Heart left ventricle (tissue), 16 donors: ENCODE results near the gene HCN2. TPM values are rescaled to one million over a fixed set of nuclear protein-coding genes. Genes with fewer than 3 reads are reported as not detected.

Experiments used
- ATAC-seq, 4 donors: fragments of 200-7000 bp; cut with Tn5 transposase; one replicate each; pipeline ENCODE4 v1.9.1; 2020 to 2022; ENCODE audit warnings: moderate library complexity in 4 of 4, mild to moderate bottlenecking in 3 of 4, moderate number of reproducible peaks in 1 of 4
- DNase-seq, 5 donors: peaks; one replicate each; pipeline ENCODE4 v3.0.0-alpha.2; 2020
- H3K27ac ChIP-seq, 12 donors: fragments of 200-600 bp; sonication (generic) in 4 of 12; one replicate each; pipeline versions ENCODE4 v1.5.0 to v1.8.0; 2016 to 2022; ENCODE audit warnings: mild to moderate bottlenecking in 2 of 12
- H3K27me3 ChIP-seq, 9 donors: fragments of 200-600 bp; sonication (generic) in 2 of 9; one replicate each; pipeline versions ENCODE4 v1.5.1 to v1.8.0; 2016 to 2022; ENCODE audit warnings: mild to moderate bottlenecking in 3 of 9
- H3K36me3 ChIP-seq, 9 donors: fragments of 200-600 bp; sonication (generic) in 2 of 9; one replicate each; pipeline versions ENCODE4 v1.5.0 to v1.8.0; 2018 to 2022; ENCODE audit warnings: mild to moderate bottlenecking in 2 of 9
- H3K4me1 ChIP-seq, 12 donors: fragments of 200-600 bp; sonication (generic) in 4 of 12; one replicate each; pipeline versions ENCODE4 v1.5.0 to v1.8.0; 2016 to 2022; ENCODE audit warnings: mild to moderate bottlenecking in 3 of 12
- H3K4me3 ChIP-seq, 12 donors: fragments of 200-600 bp; sonication (generic) in 4 of 12; one replicate each; pipeline versions ENCODE4 v1.5.0 to v1.8.0; 2017 to 2022; ENCODE audit warnings: mild to moderate bottlenecking in 9 of 12, moderate library complexity in 4 of 12
- H3K9me3 ChIP-seq, 12 donors: fragments of 200-600 bp; sonication (generic) in 4 of 12; one replicate each; pipeline versions ENCODE4 v1.5.0 to v1.8.0; 2016 to 2022; ENCODE audit warnings: mild to moderate bottlenecking in 1 of 12
- CTCF ChIP-seq, 12 donors: fragments of 200-600 bp; sonication (generic) in 4 of 12; IDR thresholded peaks; one replicate each; pipeline versions ENCODE4 v1.5.0 to v1.8.0; 2018 to 2022; ENCODE audit warnings: antibody characterized with exemption in 12 of 12, mild to moderate bottlenecking in 5 of 12
- POLR2A ChIP-seq, 2 donors: fragments of 450-650 bp; IDR thresholded peaks; one replicate each; pipeline ENCODE4 v1.6.1; 2017; ENCODE audit warnings: antibody characterized with exemption in 2 of 2, mild to moderate bottlenecking in 2 of 2, moderate library complexity in 2 of 2
- WGBS, 4 donors: extraction: QIAGEN DNeasy Blood & Tissue Kit in 2 of 4; methylation state at CpG; one replicate each; pipeline versions ENCODE4 v1.1.5 to v1.1.7; 2013 to 2018; 5-methylcytosine and 5-hydroxymethylcytosine counted together
- intact Hi-C, 10 donors: fragments of 100-400 bp; cut with DNase I; formaldehyde crosslinking; loops; one replicate each; pipeline versions ENCODE4 v1.11.1 to v1.14.2; 2022
- polyA plus RNA-seq, 2 donors: library from polyadenylated mRNA; stranded (reverse); fragments of 200-250 nt; gene quantifications; one replicate each; pipeline ENCODE4 v1.2.3, GENCODE V29; 2013
- total RNA-seq, 9 donors: library from RNA; depleted of rRNA in 2 of 9; stranded (reverse); fragments of >200 nt in 2 of 9; fragmentation: NEBNext Ultra II Directional in 3 of 9; extraction: Animal tissue kit (Norgen Biotek cat#: 25700) in 3 of 9; gene quantifications; one replicate each; pipeline versions ENCODE4 v1.1.0 to v1.2.4, GENCODE V29; 2016 to 2023
- donor health status: ischemic (EF 13 %, LVEDD 7.1; RV severe dilation, severe dysfunction).
- donor health status: healthy with polysubstance abuse.
- donor health status: DM: no; HTN: yes; CAD: no.
- donor health status: DM: no; HTN: no; CAD: no.
- donor health status: ischemic (EF 25% LVEDD 6.9; RV normal size, moderate dysfunction).
- donor health status: ischemic (EF 25% LVEDD 5.7; RV mildly dilated, moderate dysfunction).
- donor health status: healthy.
- donor health status: DM: yes; HTN: yes; CAD: no.
- donor health status: ischemic (EF 35%, LVEDD 5.7; RV mildly dilated, moderate dysfunction).
- donor health status: nonischemic (EF 11% LVEDD 7.7; RV severe dilation, severe dysfunction).
- donor health status: DM: yes; HTN: yes; CAD: no.
- donor health status: PGD.
- donor health status: ischemic (EF 29% LVEDD 5.4; RV normal size, mild dysfunction).
- donor health status: nonischemic (EF 23%, LVEDD 6.1; RV moderate dilation, normal function).

The HCN2 gene
- total and polyA plus RNA-seq, 11 donors = 4.1 to 27.4 (median 15.4) TPM

- H3K4me1 ChIP-seq = peaks cover 0 to 16% (median 1%) of the 10 kb centered on the region in 12 donors
- H3K9me3 ChIP-seq = no peaks in the 10 kb centered on the region
- WGBS, 4 donors = 88 to 92% (median 90%) methylated on average over 9 to 24 of the region's 24 CpGs
- H3K27me3 ChIP-seq = no peaks in the 10 kb centered on the region
- H3K27ac ChIP-seq = no peak overlapping the region
- DNase-seq (peak in 1 of 5 donors; percentile 15), ATAC-seq (no peak)
- no peak for TF ChIP-seq CTCF (IDR thresholded peaks at IDR 0.05)
- H3K36me3 ChIP-seq = peaks cover 2 to 78% (median 64%) of the 10 kb centered on the region in 9 donors
- H3K4me3 ChIP-seq = no peak overlapping the region
- intact Hi-C loops = loop anchor here in 1 of 10 donors (10.0 kb wide), 1 partner anchor 57 kb away; no protein-coding TSS in a partner anchor
Observed at GRCh38 chr19:651991-652390, 62.3 kb downstream of the HCN2 start.

DNA sequence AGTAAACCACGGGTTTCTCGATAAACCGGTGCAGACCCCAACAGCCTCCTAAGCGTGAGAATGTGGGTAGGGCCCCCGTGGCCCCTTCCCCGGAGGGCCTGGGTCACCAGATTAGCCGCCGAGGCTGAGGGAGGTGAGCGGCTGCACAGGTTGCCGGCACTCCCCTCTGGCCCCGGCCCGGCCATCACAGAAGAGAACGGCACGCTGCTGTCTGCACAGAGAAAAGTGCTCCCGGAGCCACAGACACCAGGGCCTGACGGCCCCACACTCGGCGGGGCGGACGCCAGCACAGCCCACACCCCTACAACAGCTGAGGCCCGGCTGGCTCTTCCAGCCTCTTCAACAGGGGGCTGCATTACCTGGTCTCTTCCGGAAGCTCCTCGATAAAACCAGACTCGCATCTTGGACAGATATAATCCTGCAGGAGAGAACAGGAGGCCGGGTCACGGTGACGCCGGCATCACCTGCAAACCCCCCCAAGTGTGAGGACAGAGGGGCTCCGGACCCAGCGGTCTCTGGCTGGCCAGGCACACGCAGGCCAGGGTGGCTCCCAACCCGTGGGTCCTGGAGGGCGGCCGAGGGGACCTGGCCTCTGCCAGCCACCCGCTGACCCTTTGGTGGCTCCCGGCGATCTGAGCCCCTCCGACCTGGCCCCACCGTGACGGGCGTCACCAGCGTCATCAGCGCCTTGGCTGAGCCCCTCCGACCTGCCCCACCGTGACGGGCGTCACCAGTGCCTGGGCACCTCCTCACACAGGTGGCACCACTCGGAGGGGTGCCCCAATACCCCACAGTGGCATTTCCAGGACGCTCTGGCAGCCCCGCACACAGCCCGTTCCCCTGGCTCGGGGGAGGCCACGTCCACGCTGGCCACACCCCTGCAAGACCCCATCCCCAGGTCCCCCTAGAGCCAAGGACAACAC, 63.0 kb downstream of the HCN2 start:
- H3K36me3 ChIP-seq = peaks cover 0 to 71% (median 57%) of the 10 kb centered on the region in 9 donors
- no peak overlapping the region for H3K4me3 ChIP-seq
- WGBS, 4 donors = 93% methylated on average over 44 to 54 of the region's 54 CpGs
- no peaks in the 10 kb centered on the region for H3K27me3 ChIP-seq
- no peak overlapping the region for H3K27ac ChIP-seq
- H3K9me3 ChIP-seq = no peaks in the 10 kb centered on the region
- intact Hi-C loops = loop anchor here in 1 of 10 donors (10.0 kb wide), 1 partner anchor 58 kb away; no protein-coding TSS in a partner anchor
- peak in 1 of 5 donors; percentile 24 for DNase-seq
- peaks cover 0 to 23% (median 8%) of the 10 kb centered on the region in 12 donors for H3K4me1 ChIP-seq
- TF ChIP-seq POLR2A (IDR thresholded peaks at IDR 0.05) (no peak), CTCF (IDR thresholded peaks at IDR 0.05) (no peak)
- ATAC-seq = no peak

GRCh38 chr19:653425-653824, 63.7 kb downstream of the HCN2 start:
- Histone ChIP-seq H3K27me3 (no peaks in the 10 kb centered on the region), H3K9me3 (no peaks in the 10 kb centered on the region), H3K4me1 (peaks cover under 1 to 30% (median 15%) of the 10 kb centered on the region in 12 donors), H3K36me3 (peaks cover 0 to 69% (median 50%) of the 10 kb centered on the region in 9 donors), H3K27ac (no peak overlapping the region), H3K4me3 (no peak overlapping the region)
- DNase-seq (peak in 1 of 5 donors; percentile 24), ATAC-seq (no peak)
- 87 to 89% (median 88%) methylated on average over 10 to 17 of the region's 17 CpGs for whole genome bisulfite sequencing, 4 donors
- intact Hi-C loops = loop anchor here in 1 of 10 donors (10.0 kb wide), 1 partner anchor 59 kb away; no protein-coding TSS in a partner anchor
- TF ChIP-seq POLR2A (IDR thresholded peaks at IDR 0.05) = no peak
- TF ChIP-seq CTCF (IDR thresholded peaks at IDR 0.05) = no peak

DNA sequence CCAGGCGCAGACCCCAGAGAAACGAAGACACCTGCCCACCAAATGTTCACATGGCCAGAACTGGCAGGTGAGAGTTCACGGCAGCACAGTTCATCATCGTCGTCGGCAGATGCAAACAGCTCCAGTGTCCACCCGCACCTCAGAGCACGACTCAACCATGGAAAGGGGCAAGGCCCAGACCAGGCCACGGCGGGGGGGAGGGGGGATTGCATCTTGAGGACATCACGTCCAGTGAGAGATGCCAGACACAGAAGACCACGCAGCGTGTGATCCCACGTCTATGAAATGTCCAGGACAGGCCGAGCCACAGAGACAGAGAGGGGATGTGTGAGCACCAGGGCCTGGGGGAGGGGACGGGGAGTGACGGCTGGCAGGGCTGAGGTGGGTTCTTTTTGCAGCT, 66.0 kb downstream of the HCN2 start:
- intact Hi-C loops = loop anchor here in 1 of 10 donors (10.0 kb wide), 1 partner anchor 61 kb away; no protein-coding TSS in a partner anchor
- H3K4me1 ChIP-seq = peaks cover 13 to 53% (median 36%) of the 10 kb centered on the region in 12 donors
- no peak for DNase-seq
- H3K27ac ChIP-seq = no peak overlapping the region
- TF ChIP-seq POLR2A (IDR thresholded peaks at IDR 0.05) (no peak), CTCF (IDR thresholded peaks at IDR 0.05) (no peak)
- H3K27me3 ChIP-seq = no peaks in the 10 kb centered on the region
- H3K4me3 ChIP-seq = no peak overlapping the region
- H3K9me3 ChIP-seq = no peaks in the 10 kb centered on the region
- H3K36me3 ChIP-seq = peaks cover 0 to 53% (median 31%) of the 10 kb centered on the region in 9 donors
- WGBS, 4 donors = 78 to 80% (median 80%) methylated on average over 17 of the region's 17 CpGs
- no peak for ATAC-seq
